GM18868 (cell line): ENCODE results near the gene ALX4.

Experiments used
- ATAC-seq: cut with Tn5 transposase; IDR thresholded peaks from one replicate; pipeline ENCODE4 v1.9.1; 2021; ENCODE audit warnings: mild to moderate bottlenecking, moderate library complexity; ENCODE audit not compliant: unreplicated experiment

ALX4 gene

DNA sequence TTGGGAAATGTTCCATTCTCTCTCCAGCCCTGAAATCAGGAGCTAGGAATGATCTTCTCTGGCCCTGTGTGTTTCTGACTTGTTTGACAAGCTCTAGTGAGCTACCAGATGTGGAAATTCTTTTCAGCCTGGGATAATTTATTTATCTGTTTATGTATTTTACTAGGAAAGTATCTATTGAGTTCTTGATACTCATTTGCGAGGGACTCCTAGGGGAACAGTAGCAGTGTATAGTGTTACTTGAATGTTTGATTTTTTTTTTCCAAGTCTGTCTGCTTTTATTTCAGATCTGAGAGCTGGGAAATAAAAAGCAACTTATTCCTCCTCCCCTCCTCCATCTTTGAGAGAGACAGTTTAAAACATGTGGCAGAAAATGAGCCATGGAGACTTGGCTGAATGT, 92.5 kb downstream of the ALX4 start:
- no peak for ATAC-seq

DNA sequence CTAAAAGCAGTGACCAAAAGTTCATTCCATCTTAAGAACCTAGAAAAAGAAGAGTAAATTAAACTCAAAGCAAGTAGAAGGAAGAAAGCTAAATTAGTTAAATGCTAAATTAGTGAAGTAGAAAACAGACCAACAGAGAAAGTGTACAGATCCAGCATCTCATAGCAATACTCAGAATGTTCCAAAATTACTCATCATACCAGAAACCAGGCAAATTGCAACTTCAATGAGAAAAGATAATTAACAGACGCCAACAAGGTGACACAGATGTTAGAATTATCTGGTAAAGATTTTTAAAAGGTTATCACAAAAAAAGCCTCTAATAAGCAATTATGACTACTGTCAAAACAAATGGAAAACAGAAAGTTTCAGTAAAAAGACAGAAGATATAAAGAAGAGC, 96.8 kb downstream of the ALX4 start:
- no peak for ATAC-seq

DNA sequence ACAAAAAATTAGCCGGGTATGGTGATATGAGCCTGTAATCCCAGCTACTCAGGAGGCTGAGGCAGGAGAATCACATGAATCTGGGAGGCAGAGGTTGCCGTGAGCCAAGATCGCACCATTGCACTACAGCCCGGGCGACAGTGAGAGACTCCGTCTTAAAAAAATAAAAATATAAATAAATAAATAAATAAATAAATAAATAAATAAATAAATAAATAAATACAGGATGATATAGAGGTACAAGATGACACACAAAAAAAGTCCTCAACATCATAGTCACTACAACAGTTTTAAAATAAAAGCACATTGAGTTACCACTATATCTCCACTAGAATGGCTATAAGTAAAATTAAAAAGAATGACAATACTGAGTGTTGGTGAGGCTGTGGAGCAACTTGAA, 97.8 kb downstream of the ALX4 start:
- no peak for ATAC-seq
